GM18867 (cell line): ENCODE measurements around the gene MRTFA.
A peak's percentile ranks its signal among the peaks of the same experiment; 100 is the strongest.
"Not testable (repeated sequence)": the region's sequence is repeated elsewhere in the genome, so short reads cannot be mapped to it uniquely, and the experiment has no call there.

Experiments
- ATAC-seq: cut with Tn5 transposase; IDR thresholded peaks from one replicate; pipeline ENCODE4 v1.9.1; 2021; ENCODE audit warnings: mild to moderate bottlenecking, moderate library complexity; ENCODE audit not compliant: unreplicated experiment

MRTFA gene

GRCh38 chr22:40636380-40637182 is at the start of gene MRTFA:
TSS of gene MRTFA (minus strand) at chr22:40636719.
- ATAC-seq: peak; percentile 91

- ATAC-seq: no peak
These were observed 48.9 kb upstream of the MRTFA start for GRCh38 chr22:40685406-40685805.

DNA sequence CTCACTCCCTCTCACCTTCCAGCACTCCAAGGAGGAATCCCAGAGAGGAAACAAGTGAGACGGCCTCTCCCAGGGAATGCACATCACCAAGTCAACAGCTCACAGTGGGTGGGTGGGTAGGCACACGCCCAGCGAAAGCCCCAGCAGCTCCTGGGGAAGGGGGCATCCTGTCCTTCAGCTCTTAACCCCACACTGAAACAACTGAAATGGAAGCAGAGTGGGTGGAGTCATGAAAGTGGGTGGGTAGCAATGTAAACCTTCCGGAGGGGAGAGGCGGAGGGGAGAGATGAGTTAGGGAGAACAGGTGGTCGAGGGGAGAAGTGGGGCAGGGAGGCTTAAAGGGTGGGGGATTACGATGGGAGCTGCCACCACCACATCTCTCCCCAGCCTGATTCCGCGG is 48.2 kb upstream of the MRTFA start:
- ATAC-seq: no peak

DNA sequence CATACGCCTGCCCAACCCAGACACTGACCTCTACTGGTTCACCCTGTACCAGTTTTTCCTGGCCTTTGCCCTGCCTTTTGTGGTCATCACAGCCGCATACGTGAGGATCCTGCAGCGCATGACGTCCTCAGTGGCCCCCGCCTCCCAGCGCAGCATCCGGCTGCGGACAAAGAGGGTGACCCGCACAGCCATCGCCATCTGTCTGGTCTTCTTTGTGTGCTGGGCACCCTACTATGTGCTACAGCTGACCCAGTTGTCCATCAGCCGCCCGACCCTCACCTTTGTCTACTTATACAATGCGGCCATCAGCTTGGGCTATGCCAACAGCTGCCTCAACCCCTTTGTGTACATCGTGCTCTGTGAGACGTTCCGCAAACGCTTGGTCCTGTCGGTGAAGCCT is 44.9 kb upstream of the MRTFA start:
- no peak for ATAC-seq

- no peak for ATAC-seq
These were observed 44.3 kb upstream of the MRTFA start for GRCh38 chr22:40680819-40681183.

- no peak for ATAC-seq
These were observed 43.7 kb upstream of the MRTFA start for GRCh38 chr22:40679964-40680818.

- no peak for ATAC-seq
These were observed 42.9 kb upstream of the MRTFA start, which contains the start of gene MCHR1 for GRCh38 chr22:40679249-40679963. TSS of gene MCHR1 (plus strand) at chr22:40679484. CDS start at chr22:40679653, 169 bp downstream.

DNA sequence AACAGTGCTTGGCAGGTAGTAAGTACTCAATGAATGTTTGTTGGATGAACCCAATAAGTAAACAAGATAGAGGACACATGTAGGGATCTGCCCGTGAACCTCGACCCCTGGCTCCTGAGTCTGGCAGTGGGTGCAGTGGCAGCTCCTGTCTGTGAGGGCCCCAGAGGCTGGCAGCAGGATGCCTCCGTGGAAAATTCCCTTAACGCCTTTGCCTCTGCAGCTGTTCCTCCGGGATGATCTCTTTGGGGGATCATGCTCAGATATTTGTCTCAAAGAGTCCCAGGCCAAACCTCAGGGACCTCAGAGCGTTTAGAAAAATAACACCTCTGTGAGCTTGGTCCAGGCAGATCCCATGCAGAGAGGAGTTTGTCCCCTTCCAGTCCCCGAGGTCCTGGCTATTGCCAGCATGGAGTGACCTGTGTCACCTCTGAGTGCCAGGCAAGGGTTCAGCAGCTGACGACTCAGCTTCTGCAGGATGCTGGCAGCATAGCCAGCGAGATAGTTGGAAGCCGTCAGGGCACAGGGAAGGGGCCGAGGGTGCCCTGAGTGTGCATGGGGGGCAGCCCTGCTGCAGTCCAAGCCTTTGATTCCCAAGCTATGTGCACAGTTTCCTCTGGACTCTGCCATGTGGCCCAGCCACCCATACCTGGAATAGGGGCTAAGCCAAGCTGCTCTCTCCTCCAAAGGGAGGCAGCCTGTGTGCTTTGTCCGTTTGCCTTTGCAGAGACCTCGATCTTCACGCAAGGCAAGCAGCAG is 42.2 kb upstream of the MRTFA start:
- ATAC-seq: no peak

DNA sequence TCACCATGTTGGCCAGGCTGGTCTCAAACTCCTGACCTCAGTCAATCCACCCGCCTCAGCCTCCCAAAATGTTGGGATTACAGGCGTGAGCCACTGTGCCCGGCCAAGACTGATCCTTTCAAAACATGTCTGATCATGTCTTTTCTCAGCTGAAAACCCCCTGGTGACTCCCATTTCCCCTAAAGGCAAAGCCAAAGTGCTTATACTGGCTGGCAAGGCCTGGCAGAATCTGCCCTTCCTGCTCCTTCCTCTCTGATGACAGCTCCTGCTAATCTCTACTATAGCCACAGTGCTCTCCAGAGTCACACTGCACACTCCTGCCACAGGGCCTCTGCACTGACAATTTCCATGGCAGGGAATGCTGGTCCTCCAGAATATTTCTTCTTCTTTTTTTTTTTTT is 40.1 kb upstream of the MRTFA start:
- ATAC-seq: no peak

DNA sequence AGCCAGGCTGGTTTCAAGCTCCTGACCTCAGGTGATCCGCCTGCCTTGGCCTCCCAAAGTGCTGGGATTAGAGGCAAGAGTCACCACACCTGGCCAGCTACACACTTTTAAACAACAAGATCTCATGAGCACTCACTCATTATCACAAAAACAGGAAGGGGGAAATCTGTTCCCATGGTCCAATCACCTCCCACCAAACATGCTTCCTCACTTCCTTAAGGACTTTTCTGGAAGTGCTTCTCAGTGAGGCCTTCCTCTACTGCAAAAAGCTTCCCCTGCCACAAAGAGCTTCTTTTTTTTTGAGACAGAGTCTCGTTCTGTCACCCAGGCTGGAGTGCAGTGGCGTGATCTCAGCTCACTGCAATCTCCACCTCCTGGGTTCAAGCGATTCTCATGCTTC is 39.6 kb upstream of the MRTFA start:
- ATAC-seq: not testable (repeated sequence)

GRCh38 chr22:40674274-40674673 is 37.8 kb upstream of the MRTFA start:
- no peak for ATAC-seq

DNA sequence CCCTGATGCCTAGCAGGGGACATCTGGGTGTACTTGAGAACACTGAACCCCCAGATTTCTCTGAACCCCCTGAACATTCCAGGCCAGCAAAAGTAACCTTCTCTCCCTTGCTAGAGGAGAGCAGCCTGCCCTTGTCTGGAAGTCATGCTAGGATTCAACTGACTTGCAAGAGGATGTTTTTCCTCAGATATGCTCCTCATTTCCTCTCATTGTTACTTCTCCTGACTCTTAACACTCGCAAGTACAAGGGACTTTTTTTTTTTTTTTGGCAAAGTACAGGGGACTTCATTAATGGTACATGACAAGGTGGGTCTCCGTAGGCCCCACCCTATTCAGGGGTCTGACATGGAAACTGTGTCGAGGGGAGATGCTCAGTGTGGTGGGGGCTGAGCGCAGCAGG is 36.5 kb upstream of the MRTFA start:
- ATAC-seq: no peak

- no peak for ATAC-seq
These were observed 35.4 kb upstream of the MRTFA start for GRCh38 chr22:40671796-40672360.

DNA sequence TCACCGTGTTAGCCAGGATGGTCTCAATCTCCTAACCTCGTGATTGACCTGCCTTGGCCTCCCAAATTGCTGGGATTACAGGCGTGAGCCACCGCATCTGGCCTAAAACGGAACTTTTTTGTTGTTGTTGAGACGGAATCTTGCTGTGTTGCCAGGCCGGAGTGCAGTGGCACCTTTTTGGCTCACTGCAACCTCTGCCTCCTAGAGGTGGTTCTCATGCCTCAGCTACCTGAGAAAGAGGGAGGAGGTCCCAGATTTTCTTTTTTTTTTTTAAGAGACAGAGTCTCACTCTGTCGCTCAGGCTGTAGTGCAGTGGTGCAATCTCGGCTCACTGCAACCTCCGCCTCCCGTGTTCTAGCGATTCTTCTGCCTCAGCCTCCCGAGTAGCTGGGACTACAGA is 34.9 kb upstream of the MRTFA start:
- no peak for ATAC-seq

GRCh38 chr22:40670058-40670457 is 33.5 kb upstream of the MRTFA start:
- no peak for ATAC-seq

GRCh38 chr22:40668611-40669411 is 32.3 kb upstream of the MRTFA start:
- ATAC-seq: no peak

- no peak for ATAC-seq
These were observed 29.8 kb upstream of the MRTFA start for GRCh38 chr22:40666151-40666848.

DNA sequence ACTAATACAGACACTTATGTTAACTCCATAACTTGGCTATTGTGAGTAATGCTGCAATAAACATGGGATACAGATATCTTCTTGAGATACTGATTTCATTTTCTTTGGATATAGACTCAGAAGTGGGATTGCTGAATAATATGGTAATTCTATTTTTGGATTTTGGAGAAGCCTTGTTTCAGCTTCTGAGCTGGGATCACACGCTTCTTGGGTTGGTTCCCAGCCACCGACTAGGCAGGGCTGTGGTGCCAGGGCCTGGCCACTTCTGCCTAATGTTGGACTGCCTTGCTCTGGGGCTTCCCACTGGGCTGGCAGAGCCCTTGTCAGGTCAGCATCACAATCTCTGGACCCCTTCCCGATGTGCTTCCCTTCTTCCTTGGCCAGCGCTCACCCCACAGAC is 28.8 kb upstream of the MRTFA start:
- no peak for ATAC-seq

GRCh38 chr22:40661671-40662070 is 25.2 kb upstream of the MRTFA start:
- no peak for ATAC-seq
